HT-29 (cell line): Measurements from ENCODE around the gene AXL. TPM values are rescaled to one million over a fixed set of nuclear protein-coding genes. Genes with fewer than 3 reads are reported as not detected.
"Not testable (repeated sequence)": the region's sequence is repeated elsewhere in the genome, so short reads cannot be mapped to it uniquely, and the experiment has no call there.

ENCODE experiments used
- DNase-seq: peaks from one replicate; pipeline ENCODE4 v3.0.0-alpha.2; 2015; ENCODE audit warnings: low spot score
- total RNA-seq: library from RNA; depleted of rRNA; stranded (reverse); fragments of >200 nt; shearing (Covaris generic); gene quantifications from 2 replicates; pipeline ENCODE4 v1.2.3, GENCODE V29; 2014; rRNA removed

AXL gene
- total RNA-seq, result 1.5 and 1.7 TPM in 2 replicates

DNA sequence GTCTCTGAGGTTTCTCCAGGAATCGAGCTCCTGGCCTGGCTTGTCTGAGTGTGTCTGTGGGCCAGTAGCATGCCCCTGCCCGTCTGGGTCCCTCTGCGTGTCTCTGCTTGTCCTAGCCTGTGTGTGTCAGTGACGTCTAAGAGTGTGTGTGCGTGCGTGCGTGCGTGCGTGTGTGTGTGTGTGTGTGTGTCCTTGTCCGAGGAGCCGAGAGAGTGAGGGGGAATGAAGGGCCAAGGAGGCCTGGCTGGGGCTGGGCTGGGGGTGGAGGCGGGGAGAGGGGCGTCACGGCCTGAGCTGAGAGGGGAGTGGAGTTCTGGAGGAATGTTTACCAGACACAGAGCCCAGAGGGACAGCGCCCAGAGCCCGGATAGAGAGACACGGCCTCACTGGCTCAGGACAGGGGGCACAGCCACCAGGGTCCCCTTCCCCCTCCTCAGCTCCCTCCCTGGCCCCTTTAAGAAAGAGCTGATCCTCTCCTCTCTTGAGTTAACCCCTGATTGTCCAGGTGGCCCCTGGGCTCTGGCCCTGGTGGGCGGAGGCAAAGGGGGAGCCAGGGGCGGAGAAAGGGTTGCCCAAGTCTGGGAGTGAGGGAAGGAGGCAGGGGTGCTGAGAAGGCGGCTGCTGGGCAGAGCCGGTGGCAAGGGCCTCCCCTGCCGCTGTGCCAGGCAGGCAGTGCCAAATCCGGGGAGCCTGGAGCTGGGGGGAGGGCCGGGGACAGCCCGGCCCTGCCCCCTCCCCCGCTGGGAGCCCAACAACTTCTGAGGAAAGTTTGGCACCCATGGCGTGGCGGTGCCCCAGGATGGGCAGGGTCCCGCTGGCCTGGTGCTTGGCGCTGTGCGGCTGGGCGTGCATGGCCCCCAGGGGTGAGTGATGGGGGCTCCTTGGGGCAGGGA, at the start of gene AXL:
Gene AXL (plus strand): TSS at position 609 of the 893 bp plus-strand sequence. CDS start 170 bp downstream, at position 779.
- DNase-seq, result peak; percentile 34

DNA sequence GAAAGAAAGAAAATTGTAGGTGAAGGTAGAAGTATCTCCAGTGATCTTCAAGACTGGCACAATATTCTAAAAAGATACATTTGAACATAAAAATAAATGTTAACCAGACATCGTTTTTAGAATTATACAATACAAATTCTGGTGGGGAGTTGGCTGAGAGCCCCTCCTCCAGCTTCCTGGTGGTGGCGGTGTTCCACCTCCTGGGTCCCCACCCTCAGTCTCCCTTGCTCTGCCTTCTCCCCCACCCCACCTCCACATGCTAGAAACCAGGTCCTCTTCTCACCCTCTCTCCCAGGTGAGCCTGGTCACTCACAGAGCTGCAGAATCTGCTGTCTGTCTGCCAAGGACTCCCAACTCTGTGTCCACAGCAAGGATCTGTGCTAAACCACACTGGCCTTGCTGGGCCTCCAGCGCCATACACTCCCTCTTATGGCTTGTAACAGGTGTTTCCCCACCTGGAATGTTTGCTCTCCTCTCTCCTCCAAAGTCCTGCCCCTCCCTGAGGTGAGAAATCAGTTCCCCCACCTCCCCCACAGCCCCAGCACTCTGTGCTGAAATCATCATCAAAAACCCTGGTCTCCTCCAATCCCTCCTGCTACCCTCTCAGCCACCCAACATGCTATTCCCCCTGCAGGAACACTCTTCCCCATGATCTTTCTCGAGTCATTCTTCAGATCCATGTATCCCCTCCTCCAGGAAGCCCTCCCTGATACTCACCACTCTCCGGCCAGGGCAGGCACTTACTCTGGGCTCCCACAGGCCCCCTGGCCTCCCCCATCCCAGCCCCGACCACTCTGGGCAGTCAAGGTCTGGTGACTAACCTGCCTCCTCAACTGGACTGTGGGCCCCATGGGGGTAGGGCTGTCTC, 46.5 kb upstream of the AXL start:
- DNase-seq, result peak; percentile 71

DNA sequence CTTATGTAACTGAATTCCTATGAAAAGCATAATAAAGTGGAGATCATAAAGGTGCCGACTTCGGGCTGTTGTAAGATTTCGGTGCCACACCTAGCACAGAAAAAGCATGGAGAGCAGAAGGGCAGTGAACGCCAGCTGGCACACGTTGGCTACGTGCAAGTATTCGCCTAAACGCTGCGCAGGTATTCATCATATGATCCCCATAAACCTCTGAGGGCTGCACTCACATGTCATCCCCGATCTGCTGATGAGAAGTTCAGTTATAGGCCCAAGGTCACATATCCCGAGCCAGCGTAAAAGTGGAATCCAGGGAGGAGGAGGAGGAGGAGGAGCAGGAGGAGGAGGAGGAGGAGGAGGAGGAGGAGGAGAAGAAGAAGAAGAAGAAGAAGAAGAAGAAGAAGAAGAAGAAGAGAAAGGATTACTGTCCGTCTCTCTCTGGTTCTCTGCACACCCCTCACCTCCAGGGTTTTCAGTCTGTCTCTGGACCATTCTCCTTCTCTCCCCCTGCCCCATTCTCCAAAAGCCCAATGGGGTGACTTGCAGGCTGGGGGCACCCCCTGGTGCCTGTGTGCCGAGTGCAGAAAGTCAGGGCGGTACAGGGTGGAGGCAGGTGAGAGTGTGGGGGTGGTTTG, 44.6 kb upstream of the AXL start:
- DNase-seq, result peak; percentile 33

DNA sequence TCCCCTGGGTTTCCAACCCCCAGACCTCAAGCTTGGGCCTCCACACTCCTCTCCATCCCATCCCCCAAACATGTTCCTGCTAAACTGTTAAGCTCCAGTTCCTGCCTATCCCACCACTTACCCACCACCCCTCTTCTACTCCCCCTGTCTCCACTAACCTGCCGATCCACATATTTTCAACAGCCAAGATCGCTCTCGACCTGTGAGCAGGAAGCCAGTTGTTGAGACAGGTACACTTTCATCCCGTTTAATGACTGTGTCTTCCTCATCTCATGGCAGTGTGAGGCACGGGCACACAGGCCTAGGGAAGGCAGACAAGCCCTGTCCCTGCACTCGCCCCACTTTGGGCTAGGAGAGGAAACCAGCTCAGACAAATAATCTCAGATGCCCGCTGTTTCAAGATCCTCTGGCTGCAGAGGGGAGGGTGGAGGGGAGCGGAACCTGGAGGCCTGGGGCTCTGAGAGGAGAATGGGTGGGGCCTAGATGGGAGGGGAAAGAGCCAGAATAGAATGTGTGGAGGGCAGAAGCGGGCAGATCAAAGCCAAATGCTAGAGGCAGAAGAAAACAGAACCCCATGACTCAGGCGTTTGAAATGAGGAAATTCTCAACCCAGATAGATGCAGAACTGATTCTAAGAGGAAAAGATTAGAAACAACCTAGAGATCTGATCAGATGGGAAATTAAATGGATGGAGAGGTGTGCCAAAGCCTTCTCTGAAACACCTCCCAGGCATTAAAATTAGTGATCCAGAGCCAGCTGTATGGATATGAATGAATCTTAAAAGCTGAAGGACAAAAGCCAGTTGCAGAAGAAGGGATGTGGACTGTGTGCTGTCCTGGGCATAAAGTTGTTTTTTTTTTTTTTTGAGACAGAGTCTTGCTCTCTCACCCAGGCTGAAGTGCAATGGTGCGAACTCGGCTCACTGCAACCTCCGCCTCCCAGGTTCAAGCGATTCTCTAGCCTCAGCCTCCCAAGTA, 42.9 kb upstream of the AXL start:
- peak; percentile 99 for DNase-seq

DNA sequence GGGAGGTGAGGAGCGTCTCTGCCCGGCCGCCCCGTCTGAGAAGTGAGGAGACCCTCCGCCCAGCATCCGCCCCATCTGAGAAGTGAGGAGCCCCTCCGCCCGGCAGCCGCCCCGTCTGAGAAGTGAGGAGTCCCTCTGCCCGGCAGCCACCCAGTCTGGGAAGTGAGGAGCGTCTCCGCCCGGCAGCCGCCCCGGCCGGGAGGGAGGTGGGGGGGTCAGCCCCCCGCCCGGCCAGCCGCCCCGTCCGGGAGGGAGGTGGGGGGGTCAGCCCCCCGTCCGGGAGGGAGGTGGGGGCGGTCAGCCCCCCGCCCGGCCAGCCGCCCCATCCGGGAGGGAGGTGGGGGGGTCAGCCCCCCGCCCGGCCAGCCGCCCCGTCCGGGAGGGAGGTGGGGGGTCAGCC, 38.9 kb upstream of the AXL start:
- not testable (repeated sequence) for DNase-seq

DNA sequence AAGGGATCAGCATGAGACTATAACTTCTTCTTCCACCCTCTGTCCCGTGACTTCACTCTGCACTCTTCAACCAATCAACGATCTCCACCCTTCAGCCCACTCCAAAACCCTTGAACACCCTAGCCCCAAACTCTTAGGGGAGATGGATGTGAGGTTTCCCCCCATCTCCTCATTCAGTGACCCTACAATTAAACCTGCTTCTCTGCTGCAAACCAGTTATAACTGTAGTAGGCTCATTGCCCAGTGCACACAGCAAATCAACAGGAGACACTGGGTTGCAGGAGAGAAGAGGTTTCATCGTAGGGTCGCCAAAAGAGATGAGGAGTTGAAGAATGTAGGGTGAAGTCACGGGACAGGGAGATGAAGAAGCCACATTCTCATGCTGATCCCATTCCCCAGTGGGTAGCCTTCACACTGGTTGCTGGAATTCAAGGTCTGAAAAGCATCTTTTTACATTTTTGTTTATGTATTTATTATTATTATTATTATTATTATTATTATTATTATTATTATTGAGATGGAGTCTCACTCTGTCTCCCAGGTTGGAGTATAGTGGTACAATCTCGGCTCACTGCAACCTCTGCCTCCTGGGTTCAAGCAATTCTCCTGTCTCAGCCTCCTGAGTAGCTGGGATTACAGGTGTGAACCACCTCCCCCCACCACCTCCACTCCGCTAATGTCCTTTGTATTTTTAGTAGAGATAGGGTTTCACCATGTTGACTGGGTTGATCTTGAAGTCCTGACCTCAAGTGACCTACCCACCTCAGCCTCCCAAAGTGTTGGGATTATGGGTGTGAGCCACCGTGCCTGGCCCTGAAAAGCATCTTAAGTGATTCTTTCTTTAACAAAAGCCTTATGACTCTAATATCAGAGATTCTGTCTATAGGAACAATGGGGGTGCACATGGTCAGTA, 31.8 kb upstream of the AXL start:
- no peak for DNase-seq

DNA sequence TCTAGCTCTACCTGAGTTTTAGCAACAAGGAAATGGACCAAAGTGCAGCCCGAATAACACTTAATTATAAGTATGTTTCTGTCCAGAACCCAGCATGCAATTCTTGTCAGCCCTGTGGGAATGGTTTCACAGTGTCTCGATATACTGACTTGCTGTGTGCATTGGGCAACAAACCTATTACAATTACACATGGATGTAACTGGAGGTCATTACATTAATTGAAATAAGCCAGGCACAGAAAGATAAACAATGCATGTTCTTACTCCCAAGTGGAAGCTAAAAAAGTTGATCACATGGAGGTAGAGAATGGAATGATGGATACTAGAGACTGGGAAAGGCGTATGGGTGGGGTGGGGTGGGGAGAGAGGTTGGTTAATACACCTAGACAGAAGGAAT, 31.1 kb upstream of the AXL start:
- no peak for DNase-seq

DNA sequence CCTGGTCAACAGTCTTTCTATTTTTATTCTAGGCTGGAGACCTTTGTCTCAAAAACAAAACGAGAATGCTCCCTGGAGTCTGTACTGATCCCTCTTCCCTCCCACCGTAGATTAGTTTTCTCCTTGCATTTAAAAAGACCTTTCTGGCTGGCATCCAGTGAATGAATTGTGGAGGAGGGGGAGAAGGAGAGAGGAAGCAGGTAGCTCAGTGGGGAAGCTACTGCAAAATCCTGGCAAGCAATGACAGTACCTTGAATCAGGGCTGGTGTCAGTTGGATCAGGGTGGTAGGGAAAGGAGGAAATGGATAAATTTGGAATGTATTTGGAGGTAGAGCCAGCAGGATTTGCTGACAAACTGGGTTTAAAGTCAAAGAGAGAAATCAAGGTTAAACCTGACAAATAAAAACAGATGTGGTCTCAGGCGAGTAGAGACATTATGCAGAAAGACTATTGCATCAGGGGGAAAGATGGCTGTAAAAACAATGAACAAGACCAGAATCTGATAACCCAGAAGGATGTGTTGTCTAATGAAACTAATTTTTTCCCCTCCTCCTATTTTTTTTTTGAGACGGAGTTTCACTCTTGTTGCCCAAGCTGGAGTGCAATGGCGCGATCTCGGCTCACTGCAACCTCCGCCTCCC, 29.5 kb upstream of the AXL start:
- DNase-seq, result no peak

DNA sequence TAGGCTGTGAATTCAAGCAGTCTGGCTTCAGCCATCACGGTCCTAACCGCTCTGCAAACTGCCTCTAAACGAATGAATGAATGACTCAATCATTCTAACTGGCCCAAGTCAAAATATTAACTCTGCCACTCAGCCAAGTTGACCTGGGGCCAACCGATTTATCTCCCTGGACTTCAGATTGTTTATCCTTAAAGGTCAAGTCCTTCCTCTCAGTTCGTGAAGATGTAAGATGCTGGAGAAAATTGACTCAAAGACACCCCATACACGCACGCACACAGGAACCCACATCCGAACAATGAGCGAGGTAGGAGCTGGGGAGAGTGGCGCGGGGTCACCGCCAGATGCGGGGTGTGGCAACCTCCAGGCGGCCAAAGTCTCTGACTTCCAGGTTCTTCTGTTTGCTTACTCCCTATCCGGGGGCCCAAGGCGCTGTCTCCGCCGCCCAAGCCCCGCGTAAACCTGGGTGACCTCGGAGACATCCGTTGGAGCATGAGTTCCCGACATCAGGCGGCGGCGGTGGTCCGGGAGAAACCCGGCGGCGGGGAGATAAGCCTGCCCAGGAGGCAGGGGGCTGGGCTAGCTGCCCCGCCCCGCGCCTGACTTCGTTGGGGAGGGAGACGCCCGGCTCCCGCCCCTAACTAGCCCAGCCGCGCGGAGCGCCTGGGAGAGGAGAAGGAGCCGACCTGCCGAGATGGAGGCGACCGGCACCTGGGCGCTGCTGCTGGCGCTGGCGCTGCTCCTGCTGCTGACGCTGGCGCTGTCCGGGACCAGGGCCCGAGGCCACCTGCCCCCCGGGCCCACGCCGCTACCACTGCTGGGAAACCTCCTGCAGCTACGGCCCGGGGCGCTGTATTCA, 26.2 kb upstream of the AXL start, which contains the start of gene CYP2S1:
Gene CYP2S1 (plus strand): TSS at position 646 of the 856 bp plus-strand sequence. CDS start 46 bp downstream, at position 692.
- DNase-seq, result peak; percentile 67

DNA sequence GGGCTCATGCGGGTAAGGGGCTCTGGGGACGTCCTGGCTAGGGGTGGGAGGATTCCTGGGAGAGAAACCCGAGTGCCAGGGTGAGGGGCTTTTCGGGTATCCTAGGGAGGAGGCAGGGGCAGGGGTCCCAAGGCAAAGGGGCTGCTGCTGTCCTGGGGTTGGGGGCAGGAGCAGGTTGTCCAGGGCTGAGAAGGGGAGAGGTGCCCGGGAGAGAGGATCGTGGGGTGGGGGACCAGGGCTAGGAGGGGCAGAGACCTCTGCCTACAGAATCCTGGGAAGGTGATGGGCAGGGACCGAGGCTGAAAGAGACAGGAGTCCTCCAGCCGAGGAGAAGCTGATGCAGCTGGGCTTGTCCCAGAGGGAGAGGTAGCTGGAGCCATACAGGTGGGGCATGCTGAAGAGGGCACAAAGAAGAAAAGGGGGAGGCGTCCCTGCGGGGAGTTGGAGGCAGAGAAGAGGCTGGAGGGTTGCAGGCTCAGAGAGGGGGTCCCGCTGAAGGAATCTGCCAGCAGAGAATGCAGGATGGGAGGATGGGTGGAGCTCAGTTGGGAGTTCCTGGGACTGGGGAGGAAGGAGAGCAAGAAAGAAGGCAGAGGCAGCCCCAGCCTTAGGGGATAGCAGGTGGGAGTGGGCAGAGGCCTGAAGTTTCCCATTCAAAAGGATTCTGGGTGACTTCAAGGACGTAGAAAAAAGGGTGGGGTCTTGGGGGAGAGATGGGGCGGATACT, 25.4 kb upstream of the AXL start:
- DNase-seq, result no peak

DNA sequence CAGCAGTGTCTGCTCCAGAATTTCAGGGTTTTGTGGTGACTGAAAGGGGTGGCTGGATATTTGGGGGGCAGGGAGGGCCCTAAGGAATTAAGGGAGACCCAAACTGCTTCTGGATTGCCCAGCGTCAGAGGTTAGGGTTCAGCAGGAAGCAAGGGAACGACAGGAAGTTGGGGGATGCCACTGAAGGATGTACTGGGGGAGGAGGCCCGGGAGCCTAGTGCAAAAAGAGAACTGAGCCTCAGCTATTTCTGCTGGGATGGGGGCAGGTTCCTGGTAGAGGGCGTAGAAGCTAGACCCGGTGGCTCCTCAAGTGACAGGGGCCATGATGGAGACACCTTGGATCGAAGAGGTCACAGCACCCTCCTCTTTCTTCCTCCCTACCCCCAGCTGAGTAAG, 24.9 kb upstream of the AXL start:
- no peak for DNase-seq

DNA sequence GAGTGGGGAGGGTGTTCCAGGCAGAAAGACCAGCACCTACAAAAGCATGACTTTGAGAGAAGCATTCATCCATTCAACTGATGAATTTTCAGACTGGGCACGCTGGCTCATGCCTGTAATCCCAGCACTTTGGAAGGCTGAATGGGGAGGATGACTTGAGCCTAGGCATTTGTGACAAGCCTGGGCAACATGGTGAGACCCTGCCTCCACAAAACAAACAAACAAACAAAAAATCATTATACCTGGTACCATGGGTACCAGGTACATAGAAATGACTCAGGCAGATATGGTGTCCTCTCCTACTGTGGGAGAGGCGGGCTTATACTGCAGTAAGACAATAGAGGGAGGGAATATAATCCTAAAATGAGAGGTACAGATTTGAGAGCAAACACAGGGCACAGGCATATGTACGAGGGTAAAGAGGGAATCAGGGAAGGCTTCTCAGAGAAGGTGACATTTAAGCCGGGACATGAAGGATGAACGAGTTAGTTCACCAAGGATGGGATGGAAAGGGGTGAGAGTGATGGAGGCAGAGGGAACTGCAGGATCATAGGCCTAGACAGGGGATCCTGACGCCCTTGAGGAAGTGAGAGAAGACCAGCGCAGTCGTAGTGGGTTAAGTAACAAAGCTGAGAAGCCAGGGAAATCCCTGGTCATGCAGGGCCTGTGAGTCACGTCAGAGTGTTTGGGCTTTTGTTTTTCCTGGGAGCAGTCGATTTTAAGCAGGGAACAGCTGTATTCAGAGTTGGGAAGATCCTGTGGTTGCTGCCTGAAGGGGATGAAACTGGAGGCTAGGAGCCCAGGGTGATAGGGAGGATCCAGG, 23.1 kb upstream of the AXL start:
- DNase-seq, result no peak

DNA sequence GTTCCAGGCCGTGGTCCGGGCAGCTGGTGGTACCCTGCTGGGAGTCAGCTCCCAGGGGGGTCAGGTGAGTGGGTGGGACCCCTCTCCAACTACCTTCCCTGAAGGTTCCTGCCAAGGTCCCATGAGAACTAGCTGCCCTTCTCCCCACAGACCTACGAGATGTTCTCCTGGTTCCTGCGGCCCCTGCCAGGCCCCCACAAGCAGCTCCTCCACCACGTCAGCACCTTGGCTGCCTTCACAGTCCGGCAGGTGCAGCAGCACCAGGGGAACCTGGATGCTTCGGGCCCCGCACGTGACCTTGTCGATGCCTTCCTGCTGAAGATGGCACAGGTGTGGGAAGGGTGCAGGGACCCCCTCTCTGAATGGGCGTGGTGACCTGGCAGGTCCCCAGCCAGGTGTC, 20.5 kb upstream of the AXL start:
- DNase-seq, result no peak

DNA sequence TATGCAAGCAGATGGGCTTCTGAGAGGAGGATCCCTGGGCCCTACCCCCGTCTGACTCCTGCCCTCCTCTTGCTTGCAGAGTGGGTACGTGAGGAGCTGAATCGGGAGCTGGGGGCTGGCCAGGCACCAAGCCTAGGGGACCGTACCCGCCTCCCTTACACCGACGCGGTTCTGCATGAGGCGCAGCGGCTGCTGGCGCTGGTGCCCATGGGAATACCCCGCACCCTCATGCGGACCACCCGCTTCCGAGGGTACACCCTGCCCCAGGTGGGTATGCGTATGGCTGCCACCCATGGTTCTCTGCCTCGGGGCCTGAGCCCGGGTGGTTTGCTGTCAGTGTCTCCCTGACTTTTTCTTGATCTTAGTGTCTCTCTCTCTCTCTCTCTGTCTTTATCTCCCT, 15.7 kb upstream of the AXL start:
- DNase-seq, result no peak

DNA sequence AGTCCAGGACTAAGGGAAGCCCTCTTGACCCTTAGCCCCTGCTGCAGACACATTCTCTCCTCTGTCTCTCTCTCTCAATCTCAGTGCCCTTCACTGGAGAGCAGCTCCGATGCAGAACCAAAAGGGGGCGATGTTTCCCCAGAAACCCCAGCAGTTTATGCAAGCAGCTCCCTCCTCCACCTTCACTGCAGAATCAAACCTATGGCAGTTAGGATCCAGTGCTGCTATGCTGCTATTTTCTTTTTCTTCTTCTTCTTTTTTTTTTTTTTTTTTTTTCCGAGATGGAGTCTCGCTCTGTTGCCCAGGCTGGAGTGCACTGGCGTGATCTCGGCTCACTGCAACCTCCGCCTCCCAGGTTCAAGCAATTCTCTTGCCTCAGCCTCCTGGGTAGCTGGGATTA, 14.7 kb upstream of the AXL start:
- peak; percentile 95 for DNase-seq

DNA sequence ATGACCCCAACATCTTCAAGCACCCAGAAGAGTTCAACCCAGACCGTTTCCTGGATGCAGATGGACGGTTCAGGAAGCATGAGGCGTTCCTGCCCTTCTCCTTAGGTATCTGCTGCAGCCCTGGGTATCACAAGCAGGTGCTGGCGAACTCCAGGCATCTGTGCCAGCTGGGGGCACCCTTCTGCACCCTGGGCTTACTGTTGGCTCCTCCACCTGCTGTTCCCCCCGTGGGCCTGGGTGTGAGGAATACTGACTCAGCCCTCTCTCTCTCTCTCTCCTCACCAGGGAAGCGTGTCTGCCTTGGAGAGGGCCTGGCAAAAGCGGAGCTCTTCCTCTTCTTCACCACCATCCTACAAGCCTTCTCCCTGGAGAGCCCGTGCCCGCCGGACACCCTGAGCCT, 13.0 kb upstream of the AXL start:
- DNase-seq, result no peak

DNA sequence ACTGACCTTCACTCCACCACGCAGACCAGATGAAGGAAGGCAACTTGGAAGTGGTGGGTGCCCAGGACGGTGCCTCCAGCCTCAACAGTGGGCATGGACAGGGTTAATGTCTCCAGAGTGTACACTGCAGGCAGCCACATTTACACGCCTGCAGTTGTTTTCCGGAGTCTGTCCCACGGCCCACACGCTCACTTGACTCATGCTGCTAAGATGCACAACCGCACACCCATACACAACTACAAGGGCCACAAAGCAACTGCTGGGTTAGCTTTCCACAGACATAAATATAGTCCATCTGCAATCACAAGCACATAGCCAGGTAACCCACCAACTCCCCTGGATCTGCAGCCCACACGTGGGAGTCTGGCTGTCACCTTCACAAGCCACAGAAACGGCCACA, 12.6 kb upstream of the AXL start:
- DNase-seq, result no peak
